Esophagus muscularis mucosa (tissue), 3 donors: ENCODE data around the gene SPDEF.

Experiments
- POLR2A ChIP-seq: fragments of 450-650 bp; IDR thresholded peaks from one replicate; pipeline ENCODE4 v1.6.1; 2017; ENCODE audit warnings: antibody characterized with exemption, moderate library complexity, mild to moderate bottlenecking, low read depth
- TF ChIP-seq, protein P1 (sequence below), 3 experiments: fragments of 200-600 bp in 2 of 3; fragments of 450-650 bp in 1 of 3; sonication (generic) in 2 of 3; IDR thresholded peaks; one replicate each; pipeline ENCODE4 v1.5.1; 2017 to 2019; ENCODE audit warnings: antibody characterized with exemption in 3 of 3, mild to moderate bottlenecking in 2 of 3, moderate library complexity in 1 of 3

- TF ChIP-seq, protein P1, sequence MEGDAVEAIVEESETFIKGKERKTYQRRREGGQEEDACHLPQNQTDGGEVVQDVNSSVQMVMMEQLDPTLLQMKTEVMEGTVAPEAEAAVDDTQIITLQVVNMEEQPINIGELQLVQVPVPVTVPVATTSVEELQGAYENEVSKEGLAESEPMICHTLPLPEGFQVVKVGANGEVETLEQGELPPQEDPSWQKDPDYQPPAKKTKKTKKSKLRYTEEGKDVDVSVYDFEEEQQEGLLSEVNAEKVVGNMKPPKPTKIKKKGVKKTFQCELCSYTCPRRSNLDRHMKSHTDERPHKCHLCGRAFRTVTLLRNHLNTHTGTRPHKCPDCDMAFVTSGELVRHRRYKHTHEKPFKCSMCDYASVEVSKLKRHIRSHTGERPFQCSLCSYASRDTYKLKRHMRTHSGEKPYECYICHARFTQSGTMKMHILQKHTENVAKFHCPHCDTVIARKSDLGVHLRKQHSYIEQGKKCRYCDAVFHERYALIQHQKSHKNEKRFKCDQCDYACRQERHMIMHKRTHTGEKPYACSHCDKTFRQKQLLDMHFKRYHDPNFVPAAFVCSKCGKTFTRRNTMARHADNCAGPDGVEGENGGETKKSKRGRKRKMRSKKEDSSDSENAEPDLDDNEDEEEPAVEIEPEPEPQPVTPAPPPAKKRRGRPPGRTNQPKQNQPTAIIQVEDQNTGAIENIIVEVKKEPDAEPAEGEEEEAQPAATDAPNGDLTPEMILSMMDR (IDR thresholded peaks at IDR 0.05), result no peak
- TF ChIP-seq POLR2A, result no peak
These were observed 34.5 kb downstream of the SPDEF start for GRCh38 chr6:34521463-34522285.
